K562 (cell line): ENCODE measurements around the gene ARHGAP10. TPM values are rescaled to one million over a fixed set of nuclear protein-coding genes. Genes with fewer than 3 reads are reported as not detected.

Experiments used
- ATAC-seq: fragments of 200-7000 bp; cut with Tn5 transposase; 3 replicates; pipeline ENCODE4 v1.9.1; 2020; ENCODE audit warnings: moderate library complexity
- BruUV-seq: library from RNA; stranded (reverse); fragments of 400-500 nt; replicated peaks from 2 replicates; lab custom pipeline; 2021; lab: Mats Ljungman, UMichigan
- CTCF ChIA-PET: fragments of 300-600 bp; formaldehyde crosslinking; extraction: SDS; loops from one replicate; lab custom pipeline; 2021; ENCODE audit warnings: low intra/inter-chr PET ratio; lab: Yijun Ruan, JAX
- POLR2A ChIA-PET: fragments of 300-600, 350-650 bp; sonication (Branson Sonifier 250); formaldehyde crosslinking; extraction: SDS; loops from one replicate; lab custom pipeline; 2021; ENCODE audit warnings: antibody characterized with exemption, inconsistent platforms; lab: Yijun Ruan, JAX
- DNase-seq, 4 experiments: peaks; one replicate each; pipeline versions ENCODE4 v3.0.0 to v3.0.0-alpha.2; 2011 to 2018; ENCODE audit warnings: low spot score in 3 of 4, mixed read lengths in 3 of 4; ENCODE audit errors: extremely low read depth in 1 of 4
- FAIRE-seq: peaks from 2 replicates; lab custom pipeline; 2011; peaks lifted over from hg19 to GRCh38; lab: Jason Lieb, UNC
- H2AFZ ChIP-seq: 2 replicates; pipeline ENCODE4 v1.6.0; 2011; ENCODE audit warnings: low read depth, low read length, control low read depth, inconsistent platforms
- H3K27ac ChIP-seq: fragments of 200-600 bp; 3 replicates; pipeline ENCODE4 v1.8.0; 2011; ENCODE audit warnings: low read depth, mild to moderate bottlenecking, control low read depth, inconsistent platforms, low read length, moderate library complexity, mixed read lengths; ENCODE audit errors: extremely low read depth
- H3K27me3 ChIP-seq, 2 experiments: fragments of 300-600 bp in 1 of 2; 2 replicates in 1 of 2; 3 replicates in 1 of 2; pipeline versions ENCODE4 v1.6.0 to v1.8.0; 2011; ENCODE audit warnings: inconsistent platforms in 2 of 2, low read length in 2 of 2, mild to moderate bottlenecking in 1 of 2, mixed read lengths in 1 of 2, moderate library complexity in 1 of 2; ENCODE audit not compliant: control insufficient read depth in 2 of 2, insufficient read depth in 2 of 2
- H3K36me3 ChIP-seq: fragments of 300-600 bp; 3 replicates; pipeline ENCODE4 v1.8.0; 2011; ENCODE audit warnings: mild to moderate bottlenecking, low read length, inconsistent platforms; ENCODE audit not compliant: control insufficient read depth, insufficient read depth
- H3K4me1 ChIP-seq, 2 experiments: fragments of 200-600 bp in 1 of 2; replicated peaks in 1 of 2; 2 replicates in 1 of 2; 3 replicates in 1 of 2; pipeline versions ENCODE4 v1.5.1 to v1.8.0; 2011; ENCODE audit warnings: inconsistent platforms in 2 of 2, low read length in 2 of 2, mild to moderate bottlenecking in 1 of 2, mixed read lengths in 1 of 2, moderate library complexity in 1 of 2; ENCODE audit not compliant: control insufficient read depth in 2 of 2, insufficient read depth in 2 of 2
- H3K4me2 ChIP-seq: 2 replicates; pipeline ENCODE4 v1.6.1; 2011; ENCODE audit warnings: low read length, control low read depth, inconsistent platforms, mixed read lengths; ENCODE audit not compliant: insufficient read depth
- H3K4me3 ChIP-seq: fragments of 200-600 bp; sonication (generic), shearing (Covaris generic); 2 replicates; pipeline ENCODE4 v1.5.1; 2016; ENCODE audit warnings: control low read depth, inconsistent platforms
- H3K79me2 ChIP-seq: fragments of 200-600 bp; 3 replicates; pipeline ENCODE4 v1.8.0; 2011; ENCODE audit warnings: low read length, inconsistent platforms; ENCODE audit not compliant: control insufficient read depth, insufficient read depth
- H3K9ac ChIP-seq, 2 experiments: 2 replicates each; pipeline versions ENCODE4 v1.6.0 to v1.6.1; 2011; ENCODE audit warnings: low read depth in 2 of 2, low read length in 2 of 2, control low read depth in 1 of 2, inconsistent platforms in 1 of 2, mild to moderate bottlenecking in 1 of 2, mixed read lengths in 1 of 2; ENCODE audit not compliant: insufficient read depth in 1 of 2
- H3K9me1 ChIP-seq: one replicate; pipeline ENCODE4 v1.6.0; 2011; ENCODE audit warnings: inconsistent platforms, mild to moderate bottlenecking, low read length, moderate library complexity; ENCODE audit not compliant: control insufficient read depth, insufficient read depth
- H3K9me3 ChIP-seq: replicated peaks from 2 replicates; pipeline ENCODE4 v1.5.1; 2011; ENCODE audit warnings: low read depth, low read length, inconsistent platforms; ENCODE audit not compliant: control insufficient read depth, insufficient read depth
- H4K20me1 ChIP-seq: replicated peaks from 2 replicates; pipeline ENCODE4 v1.6.1; 2011; ENCODE audit warnings: low read length, inconsistent platforms, mixed read lengths; ENCODE audit not compliant: control insufficient read depth, insufficient read depth
- ETV1 ChIP-seq: fragments of 450-650 bp; conservative IDR thresholded peaks from 2 replicates; pipeline ENCODE4 v1.6.1; 2016; ENCODE audit warnings: missing genetic modification characterization, control low read depth, low read depth, missing compliant biosample characterization
- HOMEZ ChIP-seq: fragments of 250-450 bp; sonication (Bioruptor Pico); IDR thresholded peaks from 2 replicates; pipeline ENCODE4 v1.4.0; 2020; ENCODE audit warnings: mild to moderate bottlenecking, moderate library complexity
- MEIS2 ChIP-seq: fragments of 450-650 bp; IDR thresholded peaks from 2 replicates; pipeline ENCODE4 v1.6.1; 2014; ENCODE audit warnings: mild to moderate bottlenecking; ENCODE audit not compliant: partially characterized antibody
- NCOA2 ChIP-seq, 2 experiments: fragments of 450-650 bp; IDR thresholded peaks; 2 replicates each; pipeline ENCODE4 v1.6.1; 2018; ENCODE audit warnings: mild to moderate bottlenecking in 2 of 2, moderate library complexity in 1 of 2; ENCODE audit not compliant: partially characterized antibody in 2 of 2
- RAD51 ChIP-seq: fragments of 450-650 bp; IDR thresholded peaks from 2 replicates; pipeline ENCODE4 v1.7.1; 2016; ENCODE audit warnings: low read depth, mild to moderate bottlenecking, borderline replicate concordance
- TFE3 ChIP-seq: fragments of 450-650 bp; formaldehyde crosslinking; IDR thresholded peaks from 2 replicates; pipeline ENCODE4 v1.4.0; 2020; ENCODE audit warnings: mild to moderate bottlenecking, mixed read lengths
- USF2 ChIP-seq: sonication (generic); formaldehyde crosslinking; IDR thresholded peaks from 2 replicates; pipeline ENCODE4 v1.5.0; 2020; ENCODE audit warnings: missing genetic modification reagents
- XRCC3 ChIP-seq: fragments of 450-650 bp; IDR thresholded peaks from 2 replicates; pipeline ENCODE4 v1.6.1; 2017; ENCODE audit warnings: mild to moderate bottlenecking, moderate library complexity
- ZBED1 ChIP-seq: IDR thresholded peaks from 2 replicates; pipeline ENCODE4 v1.6.1; 2014
- WGBS: fragments of 100-300 bp; shearing (Covaris generic); methylation state at CpG from one replicate; pipeline ENCODE4 v1.1.6; 2016; ENCODE audit warnings: low coverage, mixed read lengths; ENCODE audit not compliant: insufficient coverage; ENCODE audit errors: missing lambda C conversion rate; 5-methylcytosine and 5-hydroxymethylcytosine counted together
- in situ Hi-C: fragments of 300-500 bp; cut with MboI; formaldehyde crosslinking; loops from 4 replicates; pipeline ENCODE4 v1.15.0; 2018; ENCODE audit warnings: inconsistent platforms, mixed read lengths
- intact Hi-C: fragments of 100-400 bp; cut with micrococcal nuclease; formaldehyde crosslinking; loops from 2 replicates; pipeline ENCODE4 v1.14.2; 2022
- polyA plus RNA-seq, 8 experiments: library from polyadenylated mRNA; depleted of rRNA in 4 of 8; stranded (reverse) in 5 of 8; unstranded in 3 of 8; fragments of >200 nt; fragmentation: Nextera tagmentation in 2 of 8; fragmentation: Illumina TruSeq in 1 of 8; extraction: Ambion mirVana in 2 of 8; extraction: Trizol in 1 of 8; gene quantifications; 2 replicates each; pipeline versions ENCODE4 v1.2.1 to v1.2.3, GENCODE V29; 2011 to 2014; ENCODE audit warnings: inconsistent platforms in 1 of 8, missing spikeins in 1 of 8
- total RNA-seq, 7 experiments: library from RNA; depleted of rRNA in 6 of 7; stranded (reverse); fragments of >200 nt in 6 of 7; fragmentation: Illumina TruSeq in 2 of 7; extraction: Trizol in 2 of 7; gene quantifications; 2 replicates each; pipeline versions ENCODE4 v1.2.1 to v1.2.3, GENCODE V29; 2011 to 2021; ENCODE audit warnings: low replicate concordance in 1 of 7
- TF ChIP-seq, protein P1 (sequence below): sonication (generic); formaldehyde crosslinking; IDR thresholded peaks from 2 replicates; pipeline ENCODE4 v1.9.0; 2022; ENCODE audit warnings: mild to moderate bottlenecking, missing genetic modification reagents
- TF ChIP-seq, protein P2 (sequence below): fragments of 450-650 bp; conservative IDR thresholded peaks from 2 replicates; pipeline ENCODE4 v1.6.1; 2016; ENCODE audit warnings: missing genetic modification characterization, low read depth, mild to moderate bottlenecking, control low read depth, missing compliant biosample characterization

The ARHGAP10 gene
- total and polyA plus RNA-seq, 9 of the 15 experiments (the other 6 are each of a cell fraction or from before 2014, with no cell fraction given): 0.03 to 0.22 (median 0.06) TPM; not detected in 3

DNA sequence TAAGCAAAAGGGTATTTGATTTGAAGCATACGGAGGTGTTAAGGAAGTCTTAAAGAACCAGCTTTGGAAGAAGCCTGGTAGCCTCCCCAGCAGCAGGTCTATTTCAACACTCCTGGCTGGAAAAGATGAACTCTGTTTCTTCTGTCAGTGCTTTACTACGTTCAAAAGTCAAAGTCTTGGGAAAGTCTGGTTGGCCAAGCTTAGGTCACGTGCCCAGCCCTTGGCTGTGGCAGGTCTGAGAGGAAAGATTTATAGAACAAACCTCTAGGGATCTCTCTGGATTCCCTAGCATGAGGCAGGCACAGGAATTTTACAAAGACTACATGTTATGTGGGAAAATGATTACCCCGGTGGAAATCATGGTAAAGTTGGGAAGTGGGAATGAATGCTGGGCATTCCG lies 8.6 kb upstream of the ARHGAP10 start:
- CTCF ChIA-PET: no interaction called here
- Histone ChIP-seq H4K20me1 (0 out of 2 replicates have a peak, but pooled peaks cover 3% of the 10 kb centered on the region), H3K36me3 (no peaks in the 10 kb centered on the region), H3K4me2 (no peak overlapping the region), H3K27me3 (peaks cover 5 to 12% of the 10 kb centered on the region in 2 experiments; a peak in 3 of 5 replicates), H3K79me2 (no peaks in the 10 kb centered on the region), H3K4me3 (no peak overlapping the region), H3K4me1 (no peaks in the 10 kb centered on the region), H3K9ac (no peak overlapping the region), H3K27ac (no peak overlapping the region), H3K9me3 (no peaks in the 10 kb centered on the region), H3K9me1 (no peaks in the 10 kb centered on the region), H2AFZ (no peak overlapping the region)
- intact Hi-C loops: no loop called here
- FAIRE-seq (no peak), DNase-seq (no peak), ATAC-seq (no peak)
- BruUV-seq: no TSS peak
- peak; percentile 20 for TF ChIP-seq MEIS2
- TF ChIP-seq ETV1: no peak
- 0 out of 2 replicates have a peak, but pooled peaks have one; percentile 4 for TF ChIP-seq TFE3 (CRISPR knock-in tag)
- TF ChIP-seq XRCC3: no peak
- no peak for TF ChIP-seq HOMEZ (CRISPR knock-in tag)
- 0 out of 2 replicates have a peak, but pooled peaks have one; percentile 26 for TF ChIP-seq RAD51
- TF ChIP-seq ZBED1: no peak
- no peak for TF ChIP-seq NCOA2 (IDR thresholded peaks at IDR 0.05; ENCODE audit: partially characterized antibody in 2 of 2)
- TF ChIP-seq, protein P1, sequence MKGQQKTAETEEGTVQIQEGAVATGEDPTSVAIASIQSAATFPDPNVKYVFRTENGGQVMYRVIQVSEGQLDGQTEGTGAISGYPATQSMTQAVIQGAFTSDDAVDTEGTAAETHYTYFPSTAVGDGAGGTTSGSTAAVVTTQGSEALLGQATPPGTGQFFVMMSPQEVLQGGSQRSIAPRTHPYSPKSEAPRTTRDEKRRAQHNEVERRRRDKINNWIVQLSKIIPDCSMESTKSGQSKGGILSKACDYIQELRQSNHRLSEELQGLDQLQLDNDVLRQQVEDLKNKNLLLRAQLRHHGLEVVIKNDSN: 0 out of 2 replicates have a peak, but pooled peaks have one; percentile 25
- TF ChIP-seq, protein P2, sequence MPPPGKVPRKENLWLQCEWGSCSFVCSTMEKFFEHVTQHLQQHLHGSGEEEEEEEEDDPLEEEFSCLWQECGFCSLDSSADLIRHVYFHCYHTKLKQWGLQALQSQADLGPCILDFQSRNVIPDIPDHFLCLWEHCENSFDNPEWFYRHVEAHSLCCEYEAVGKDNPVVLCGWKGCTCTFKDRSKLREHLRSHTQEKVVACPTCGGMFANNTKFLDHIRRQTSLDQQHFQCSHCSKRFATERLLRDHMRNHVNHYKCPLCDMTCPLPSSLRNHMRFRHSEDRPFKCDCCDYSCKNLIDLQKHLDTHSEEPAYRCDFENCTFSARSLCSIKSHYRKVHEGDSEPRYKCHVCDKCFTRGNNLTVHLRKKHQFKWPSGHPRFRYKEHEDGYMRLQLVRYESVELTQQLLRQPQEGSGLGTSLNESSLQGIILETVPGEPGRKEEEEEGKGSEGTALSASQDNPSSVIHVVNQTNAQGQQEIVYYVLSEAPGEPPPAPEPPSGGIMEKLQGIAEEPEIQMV (tag): no peak
- TF ChIP-seq USF2: peak; percentile 67
- 0% methylated on average over 5 of the region's 5 CpGs for WGBS
- in situ Hi-C loops: no loop called here
- POLR2A ChIA-PET: no interaction called here
